Measurements from ENCODE around the gene ZNF608. TPM values are rescaled to one million over a fixed set of nuclear protein-coding genes. Genes with fewer than 3 reads are reported as not detected.

Gene ZNF608
- total and polyA plus RNA-seq, 4 donors = 1.4 to 7.6 (median 3.2) TPM

DNA sequence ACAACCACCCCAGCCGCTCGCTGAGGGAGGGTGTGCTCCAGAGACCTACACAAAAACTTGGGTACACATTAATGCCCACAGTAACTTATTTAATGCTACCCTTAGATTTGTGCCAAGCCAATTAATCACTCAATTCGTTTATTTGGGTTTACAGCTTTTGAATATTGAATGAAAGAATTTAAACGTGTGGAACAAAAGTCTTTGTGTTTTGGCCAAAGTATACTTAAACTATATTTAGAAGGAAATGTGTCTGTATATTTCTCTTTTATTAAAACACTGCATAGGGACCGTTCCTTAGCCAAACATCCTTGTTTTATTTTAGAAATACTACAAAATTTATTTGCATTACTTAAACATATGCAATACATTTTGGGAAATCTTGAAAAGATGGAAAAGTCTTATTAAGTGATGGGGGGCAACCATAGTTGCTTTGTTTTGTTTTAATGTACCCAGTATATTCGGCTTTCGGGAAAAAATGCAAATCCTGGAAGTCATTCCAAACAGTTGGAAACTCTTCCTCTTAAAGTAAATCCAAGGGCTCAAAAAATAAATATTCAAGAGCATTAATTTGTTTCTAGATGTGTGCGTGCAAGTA lies 11.8 kb downstream of the ZNF608 start:
- Histone ChIP-seq H3K9ac (ENCODE audit: low read depth in 1 of 2, low read length in 2 of 2) (no peak overlapping the region), H3K36me3 (ENCODE audit: control insufficient read depth in 4 of 4, insufficient read depth in 3 of 4, low read depth in 1 of 4, low read length in 3 of 4) (no peaks in the 10 kb centered on the region), H3K9me3 (ENCODE audit: control insufficient read depth in 4 of 4, low read length in 3 of 4) (no peaks in the 10 kb centered on the region), H3K27me3 (ENCODE audit: control insufficient read depth in 4 of 4, insufficient read depth in 4 of 4, low read length in 3 of 4) (no peaks in the 10 kb centered on the region), H3K4me1 (ENCODE audit: control insufficient read depth in 4 of 4, insufficient read depth in 4 of 4, low read length in 3 of 4) (peaks cover 3 to 9% (median 5%) of the 10 kb centered on the region in 4 donors), H3K27ac (ENCODE audit: low read depth in 1 of 2, low read length in 2 of 2) (no peak overlapping the region), H3K4me3 (ENCODE audit: low read depth in 1 of 3, low read length in 3 of 3) (no peak overlapping the region)
- TF ChIP-seq EGR1 (IDR thresholded peaks at IDR 0.05; ENCODE audit: low read depth in 2 of 2) (no peak), FOXA1 (IDR thresholded peaks at IDR 0.05) (no peak), JUND (IDR thresholded peaks at IDR 0.05) (no peak)
- WGBS = 81% methylated on average over 8 of the region's 8 CpGs
- DNase-seq (ENCODE audit: low spot score) = no peak

DNA sequence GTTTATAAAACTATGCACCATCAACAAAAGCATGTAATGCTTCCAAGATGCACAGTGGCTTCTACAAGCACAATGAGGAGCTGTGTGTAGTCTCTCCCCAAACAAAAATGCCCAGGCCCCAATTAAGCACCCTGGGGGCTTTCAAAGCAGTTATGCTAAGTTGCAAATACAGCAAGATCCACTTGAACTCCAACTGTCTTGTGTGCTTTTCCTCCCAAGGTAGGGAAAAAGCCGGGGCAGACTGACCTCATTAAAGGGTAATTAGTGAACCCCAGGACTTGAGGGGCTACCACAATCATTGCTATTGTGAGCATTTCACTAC lies 13.1 kb downstream of the ZNF608 start:
- H3K27me3 ChIP-seq (ENCODE audit: control insufficient read depth in 4 of 4, insufficient read depth in 4 of 4, low read length in 3 of 4) = no peaks in the 10 kb centered on the region
- DNase-seq (ENCODE audit: low spot score) = no peak
- H3K4me1 ChIP-seq (ENCODE audit: control insufficient read depth in 4 of 4, insufficient read depth in 4 of 4, low read length in 3 of 4) = peaks cover 3 to 8% (median 5%) of the 10 kb centered on the region in 4 donors
- no peak overlapping the region for H3K9ac ChIP-seq (ENCODE audit: low read depth in 1 of 2, low read length in 2 of 2)
- no peak for TF ChIP-seq HNF4A (conservative IDR thresholded peaks at IDR 0.05)
- no peak for TF ChIP-seq RXRA (IDR thresholded peaks at IDR 0.05)
- no peak for TF ChIP-seq YY1 (IDR thresholded peaks at IDR 0.05)
- H3K4me3 ChIP-seq (ENCODE audit: low read depth in 1 of 3, low read length in 3 of 3) = no peak overlapping the region
- no peak overlapping the region for H3K27ac ChIP-seq (ENCODE audit: low read depth in 1 of 2, low read length in 2 of 2)
- no peaks in the 10 kb centered on the region for H3K9me3 ChIP-seq (ENCODE audit: control insufficient read depth in 4 of 4, low read length in 3 of 4)
- WGBS = 98% methylated on average over 1 of the region's 1 CpG
- H3K36me3 ChIP-seq (ENCODE audit: control insufficient read depth in 4 of 4, insufficient read depth in 3 of 4, low read depth in 1 of 4, low read length in 3 of 4) = no peaks in the 10 kb centered on the region

- DNase-seq (ENCODE audit: low spot score) = no peak
- Histone ChIP-seq H3K9me3 (ENCODE audit: control insufficient read depth in 4 of 4, low read length in 3 of 4) (no peaks in the 10 kb centered on the region), H3K4me3 (ENCODE audit: low read depth in 1 of 3, low read length in 3 of 3) (no peak overlapping the region), H3K27ac (ENCODE audit: low read depth in 1 of 2, low read length in 2 of 2) (no peak overlapping the region), H3K4me1 (ENCODE audit: control insufficient read depth in 4 of 4, insufficient read depth in 4 of 4, low read length in 3 of 4) (peaks cover under 1 to 8% (median 5%) of the 10 kb centered on the region in 4 donors), H3K36me3 (ENCODE audit: control insufficient read depth in 4 of 4, insufficient read depth in 3 of 4, low read depth in 1 of 4, low read length in 3 of 4) (no peaks in the 10 kb centered on the region), H3K27me3 (ENCODE audit: control insufficient read depth in 4 of 4, insufficient read depth in 4 of 4, low read length in 3 of 4) (no peaks in the 10 kb centered on the region), H3K9ac (ENCODE audit: low read depth in 1 of 2, low read length in 2 of 2) (no peak overlapping the region)
- WGBS = 98% methylated on average over 3 of the region's 3 CpGs
- TF ChIP-seq FOXA2 (IDR thresholded peaks at IDR 0.05) (no peak), RAD21 (IDR thresholded peaks at IDR 0.05) (no peak), EGR1 (IDR thresholded peaks at IDR 0.05; ENCODE audit: low read depth in 2 of 2) (no peak)
- TF ChIP-seq, protein P1, sequence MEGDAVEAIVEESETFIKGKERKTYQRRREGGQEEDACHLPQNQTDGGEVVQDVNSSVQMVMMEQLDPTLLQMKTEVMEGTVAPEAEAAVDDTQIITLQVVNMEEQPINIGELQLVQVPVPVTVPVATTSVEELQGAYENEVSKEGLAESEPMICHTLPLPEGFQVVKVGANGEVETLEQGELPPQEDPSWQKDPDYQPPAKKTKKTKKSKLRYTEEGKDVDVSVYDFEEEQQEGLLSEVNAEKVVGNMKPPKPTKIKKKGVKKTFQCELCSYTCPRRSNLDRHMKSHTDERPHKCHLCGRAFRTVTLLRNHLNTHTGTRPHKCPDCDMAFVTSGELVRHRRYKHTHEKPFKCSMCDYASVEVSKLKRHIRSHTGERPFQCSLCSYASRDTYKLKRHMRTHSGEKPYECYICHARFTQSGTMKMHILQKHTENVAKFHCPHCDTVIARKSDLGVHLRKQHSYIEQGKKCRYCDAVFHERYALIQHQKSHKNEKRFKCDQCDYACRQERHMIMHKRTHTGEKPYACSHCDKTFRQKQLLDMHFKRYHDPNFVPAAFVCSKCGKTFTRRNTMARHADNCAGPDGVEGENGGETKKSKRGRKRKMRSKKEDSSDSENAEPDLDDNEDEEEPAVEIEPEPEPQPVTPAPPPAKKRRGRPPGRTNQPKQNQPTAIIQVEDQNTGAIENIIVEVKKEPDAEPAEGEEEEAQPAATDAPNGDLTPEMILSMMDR (IDR thresholded peaks at IDR 0.05; ENCODE audit: low read depth, low read length, missing input control) = no peak
Observed at GRCh38 chr5:124732428-124733328, 13.8 kb downstream of the ZNF608 start.

- WGBS = 90% methylated on average over 2 of the region's 2 CpGs
- no peak for DNase-seq (ENCODE audit: low spot score)
- TF ChIP-seq HNF4G (IDR thresholded peaks at IDR 0.05) (no peak), SP1 (IDR thresholded peaks at IDR 0.05) (no peak), FOXA2 (IDR thresholded peaks at IDR 0.05) (no peak), EGR1 (IDR thresholded peaks at IDR 0.05; ENCODE audit: low read depth in 2 of 2) (no peak), FOXA1 (IDR thresholded peaks at IDR 0.05) (no peak), RXRA (IDR thresholded peaks at IDR 0.05) (no peak)
- TF ChIP-seq, protein P2, sequence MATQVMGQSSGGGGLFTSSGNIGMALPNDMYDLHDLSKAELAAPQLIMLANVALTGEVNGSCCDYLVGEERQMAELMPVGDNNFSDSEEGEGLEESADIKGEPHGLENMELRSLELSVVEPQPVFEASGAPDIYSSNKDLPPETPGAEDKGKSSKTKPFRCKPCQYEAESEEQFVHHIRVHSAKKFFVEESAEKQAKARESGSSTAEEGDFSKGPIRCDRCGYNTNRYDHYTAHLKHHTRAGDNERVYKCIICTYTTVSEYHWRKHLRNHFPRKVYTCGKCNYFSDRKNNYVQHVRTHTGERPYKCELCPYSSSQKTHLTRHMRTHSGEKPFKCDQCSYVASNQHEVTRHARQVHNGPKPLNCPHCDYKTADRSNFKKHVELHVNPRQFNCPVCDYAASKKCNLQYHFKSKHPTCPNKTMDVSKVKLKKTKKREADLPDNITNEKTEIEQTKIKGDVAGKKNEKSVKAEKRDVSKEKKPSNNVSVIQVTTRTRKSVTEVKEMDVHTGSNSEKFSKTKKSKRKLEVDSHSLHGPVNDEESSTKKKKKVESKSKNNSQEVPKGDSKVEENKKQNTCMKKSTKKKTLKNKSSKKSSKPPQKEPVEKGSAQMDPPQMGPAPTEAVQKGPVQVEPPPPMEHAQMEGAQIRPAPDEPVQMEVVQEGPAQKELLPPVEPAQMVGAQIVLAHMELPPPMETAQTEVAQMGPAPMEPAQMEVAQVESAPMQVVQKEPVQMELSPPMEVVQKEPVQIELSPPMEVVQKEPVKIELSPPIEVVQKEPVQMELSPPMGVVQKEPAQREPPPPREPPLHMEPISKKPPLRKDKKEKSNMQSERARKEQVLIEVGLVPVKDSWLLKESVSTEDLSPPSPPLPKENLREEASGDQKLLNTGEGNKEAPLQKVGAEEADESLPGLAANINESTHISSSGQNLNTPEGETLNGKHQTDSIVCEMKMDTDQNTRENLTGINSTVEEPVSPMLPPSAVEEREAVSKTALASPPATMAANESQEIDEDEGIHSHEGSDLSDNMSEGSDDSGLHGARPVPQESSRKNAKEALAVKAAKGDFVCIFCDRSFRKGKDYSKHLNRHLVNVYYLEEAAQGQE (IDR thresholded peaks at IDR 0.05) = no peak
- TF ChIP-seq, protein P1 (IDR thresholded peaks at IDR 0.05; ENCODE audit: low read depth, low read length, missing input control) = no peak
- Histone ChIP-seq H3K9ac (ENCODE audit: low read depth in 1 of 2, low read length in 2 of 2) (no peak overlapping the region), H3K27me3 (ENCODE audit: control insufficient read depth in 4 of 4, insufficient read depth in 4 of 4, low read length in 3 of 4) (no peaks in the 10 kb centered on the region), H3K4me3 (ENCODE audit: low read depth in 1 of 3, low read length in 3 of 3) (no peak overlapping the region), H3K27ac (ENCODE audit: low read depth in 1 of 2, low read length in 2 of 2) (no peak overlapping the region), H3K4me1 (ENCODE audit: control insufficient read depth in 4 of 4, insufficient read depth in 4 of 4, low read length in 3 of 4) (peaks cover 11 to 18% (median 16%) of the 10 kb centered on the region in 4 donors), H3K36me3 (ENCODE audit: control insufficient read depth in 4 of 4, insufficient read depth in 3 of 4, low read depth in 1 of 4, low read length in 3 of 4) (no peaks in the 10 kb centered on the region), H3K9me3 (ENCODE audit: control insufficient read depth in 4 of 4, low read length in 3 of 4) (no peaks in the 10 kb centered on the region)
Observed at GRCh38 chr5:124730381-124730780, 16.1 kb downstream of the ZNF608 start.

All from liver (tissue), 9 donors.